CD4-positive, alpha-beta memory T cell (primary cell): ENCODE results near the gene SMIM22. TPM values are rescaled to one million over a fixed set of nuclear protein-coding genes. Genes with fewer than 3 reads are reported as not detected.
"Not testable (repeated sequence)": the region's sequence is repeated elsewhere in the genome, so short reads cannot be mapped to it uniquely, and the experiment has no call there.

ENCODE experiments used
- CTCF ChIA-PET: fragments of 350-600 bp; sonication (Branson Sonifier 250); formaldehyde crosslinking; loops from one replicate; lab custom pipeline; 2021; ENCODE audit warnings: inconsistent platforms; ENCODE audit not compliant: partially characterized antibody; lab: Charles Lee
- POLR2A ChIA-PET: fragments of 350-600 bp; sonication (Branson Sonifier 250); formaldehyde crosslinking; loops from one replicate; lab custom pipeline; 2021; ENCODE audit not compliant: partially characterized antibody; lab: Charles Lee
- DNase-seq, 5 donors: peaks; one replicate each; pipeline versions ENCODE4 v3.0.0 to v3.0.0-alpha.2; 2020 to 2022; ENCODE audit warnings: mixed read lengths in 1 of 5
- H3K27ac ChIP-seq: one replicate; pipeline ENCODE4 v1.7.0; 2013; ENCODE audit warnings: low read depth, low read length
- H3K27me3 ChIP-seq: 2 replicates; pipeline ENCODE4 v1.7.0; 2013; ENCODE audit warnings: mild to moderate bottlenecking, low read length, moderate library complexity; ENCODE audit not compliant: insufficient read depth
- H3K36me3 ChIP-seq: 2 replicates; pipeline ENCODE4 v1.7.0; 2013; ENCODE audit warnings: mild to moderate bottlenecking, low read length, moderate library complexity; ENCODE audit not compliant: insufficient read depth
- H3K4me1 ChIP-seq: 2 replicates; pipeline ENCODE4 v1.7.0; 2013; ENCODE audit warnings: mild to moderate bottlenecking, low read length, moderate library complexity; ENCODE audit not compliant: insufficient read depth
- H3K4me3 ChIP-seq, 2 donors: one replicate each; pipeline ENCODE4 v1.7.0; 2013; ENCODE audit warnings: low read length in 2 of 2, mild to moderate bottlenecking in 1 of 2
- H3K9me3 ChIP-seq, 2 donors: one replicate each; pipeline ENCODE4 v1.7.0; 2013; ENCODE audit warnings: low read length in 2 of 2, control low read depth in 1 of 2; ENCODE audit not compliant: control insufficient read depth in 1 of 2
- H3K27ac Mint-ChIP-seq, 7 donors: one replicate each; pipeline ENCODE4 v1.8.0; 2020 to 2021; ENCODE audit warnings: mixed read lengths in 7 of 7, mild to moderate bottlenecking in 6 of 7, inconsistent platforms in 3 of 7, moderate library complexity in 3 of 7
- H3K27me3 Mint-ChIP-seq, 2 donors: one replicate each; pipeline ENCODE4 v1.8.0; 2020 to 2021; ENCODE audit warnings: mixed read lengths in 2 of 2
- H3K36me3 Mint-ChIP-seq, 2 donors: one replicate each; pipeline ENCODE4 v1.8.0; 2020 to 2021; ENCODE audit warnings: mixed read lengths in 2 of 2, inconsistent platforms in 1 of 2, mild to moderate bottlenecking in 1 of 2
- H3K4me1 Mint-ChIP-seq, 4 donors: one replicate each; pipeline ENCODE4 v1.8.0; 2020 to 2021; ENCODE audit warnings: mixed read lengths in 4 of 4, mild to moderate bottlenecking in 1 of 4
- H3K4me3 Mint-ChIP-seq, 8 donors: one replicate each; pipeline ENCODE4 v1.8.0; 2020 to 2021; ENCODE audit warnings: mixed read lengths in 8 of 8, mild to moderate bottlenecking in 7 of 8, moderate library complexity in 6 of 8, inconsistent platforms in 3 of 8
- H3K9me3 Mint-ChIP-seq, 8 donors: one replicate each; pipeline ENCODE4 v1.8.0; 2020 to 2021; ENCODE audit warnings: mixed read lengths in 8 of 8, mild to moderate bottlenecking in 5 of 8, inconsistent platforms in 3 of 8, moderate library complexity in 1 of 8
- intact Hi-C: fragments of 100-400 bp; cut with micrococcal nuclease; formaldehyde crosslinking; loops from one replicate; pipeline ENCODE4 v1.15.1; 2023
- polyA plus RNA-seq, 2 donors: library from polyadenylated mRNA; unstranded; fragments of 300-500 nt; fragmentation: Illumina TruSeq; gene quantifications; one replicate each; pipeline ENCODE4 v1.2.3, GENCODE V29; 2021
- total RNA-seq, 2 experiments: library from RNA; stranded (reverse); gene quantifications; one replicate each; pipeline ENCODE4 v1.2.3, GENCODE V29; 2021

The SMIM22 gene
- total and polyA plus RNA-seq, 4 experiments from 2014 or later, result not detected

- DNase-seq, result no peak
- H3K4me1 ChIP-seq, result no peaks in the 10 kb centered on the region
- no peak overlapping the region for H3K27ac Mint-ChIP-seq
- no peaks in the 10 kb centered on the region for H3K9me3 Mint-ChIP-seq
- H3K36me3 ChIP-seq, result no peaks in the 10 kb centered on the region
- no peaks in the 10 kb centered on the region for H3K27me3 Mint-ChIP-seq
- H3K4me3 Mint-ChIP-seq, result no peak overlapping the region
- H3K4me3 ChIP-seq, result no peak overlapping the region
- H3K9me3 ChIP-seq, result no peaks in the 10 kb centered on the region
- intact Hi-C loops, result no loop called here
- H3K27me3 ChIP-seq, result no peaks in the 10 kb centered on the region
- CTCF ChIA-PET, result no interaction called here
- H3K4me1 Mint-ChIP-seq, result no peaks in the 10 kb centered on the region
- no peak overlapping the region for H3K27ac ChIP-seq
- POLR2A ChIA-PET, result no interaction called here
- no peaks in the 10 kb centered on the region for H3K36me3 Mint-ChIP-seq
Observed at GRCh38 chr16:4780235-4780634, 14.9 kb upstream of the SMIM22 start.

- H3K4me3 ChIP-seq, result no peak overlapping the region
- CTCF ChIA-PET, result no interaction called here
Observed at GRCh38 chr16:4783251-4783950, 11.8 kb upstream of the SMIM22 start.

DNA sequence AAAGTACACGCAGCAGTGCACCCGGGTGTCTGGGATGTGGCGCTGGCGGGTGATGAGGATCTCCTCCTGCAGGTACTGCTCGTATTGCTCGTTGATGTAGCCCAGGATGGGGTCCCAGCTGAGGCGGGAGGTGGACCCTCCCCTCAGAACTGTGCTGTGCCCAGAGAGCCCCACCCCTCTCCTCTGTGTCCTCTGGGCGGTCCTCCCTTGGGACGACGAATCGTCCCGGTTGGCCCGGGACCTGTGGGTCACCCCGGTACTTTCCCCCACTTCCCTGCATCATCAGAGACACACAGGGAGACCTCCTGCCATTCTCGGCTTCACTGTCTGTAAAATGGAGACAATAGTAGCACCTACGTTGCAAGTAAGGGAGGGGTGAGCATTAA is 11.2 kb upstream of the SMIM22 start:
- H3K27ac Mint-ChIP-seq, result no peak overlapping the region
- ChIA-PET POLR2A (no interaction called here), CTCF (no interaction called here)
- Histone ChIP-seq H3K36me3 (no peaks in the 10 kb centered on the region), H3K4me3 (no peak overlapping the region), H3K9me3 (no peaks in the 10 kb centered on the region), H3K27ac (no peak overlapping the region), H3K4me1 (no peaks in the 10 kb centered on the region), H3K27me3 (no peaks in the 10 kb centered on the region)
- H3K27me3 Mint-ChIP-seq, result no peaks in the 10 kb centered on the region
- H3K9me3 Mint-ChIP-seq, result no peaks in the 10 kb centered on the region
- no peaks in the 10 kb centered on the region for H3K36me3 Mint-ChIP-seq
- no peak overlapping the region for H3K4me3 Mint-ChIP-seq
- DNase-seq, result no peak
- H3K4me1 Mint-ChIP-seq, result no peaks in the 10 kb centered on the region
- intact Hi-C loops, result no loop called here

More at GRCh38 chr16:4783251-4783950, 11.8 kb upstream of the SMIM22 start:
- no peaks in the 10 kb centered on the region for H3K36me3 ChIP-seq
- H3K27ac ChIP-seq, result no peak overlapping the region
- no peaks in the 10 kb centered on the region for H3K27me3 Mint-ChIP-seq
- intact Hi-C loops, result no loop called here
- no peaks in the 10 kb centered on the region for H3K4me1 Mint-ChIP-seq
- H3K4me1 ChIP-seq, result no peaks in the 10 kb centered on the region
- H3K9me3 Mint-ChIP-seq, result no peaks in the 10 kb centered on the region
- no peak for DNase-seq
- H3K27ac Mint-ChIP-seq, result no peak overlapping the region
- H3K36me3 Mint-ChIP-seq, result no peaks in the 10 kb centered on the region
- no peaks in the 10 kb centered on the region for H3K9me3 ChIP-seq
- POLR2A ChIA-PET, result no interaction called here
- no peaks in the 10 kb centered on the region for H3K27me3 ChIP-seq
- H3K4me3 Mint-ChIP-seq, result no peak overlapping the region

DNA sequence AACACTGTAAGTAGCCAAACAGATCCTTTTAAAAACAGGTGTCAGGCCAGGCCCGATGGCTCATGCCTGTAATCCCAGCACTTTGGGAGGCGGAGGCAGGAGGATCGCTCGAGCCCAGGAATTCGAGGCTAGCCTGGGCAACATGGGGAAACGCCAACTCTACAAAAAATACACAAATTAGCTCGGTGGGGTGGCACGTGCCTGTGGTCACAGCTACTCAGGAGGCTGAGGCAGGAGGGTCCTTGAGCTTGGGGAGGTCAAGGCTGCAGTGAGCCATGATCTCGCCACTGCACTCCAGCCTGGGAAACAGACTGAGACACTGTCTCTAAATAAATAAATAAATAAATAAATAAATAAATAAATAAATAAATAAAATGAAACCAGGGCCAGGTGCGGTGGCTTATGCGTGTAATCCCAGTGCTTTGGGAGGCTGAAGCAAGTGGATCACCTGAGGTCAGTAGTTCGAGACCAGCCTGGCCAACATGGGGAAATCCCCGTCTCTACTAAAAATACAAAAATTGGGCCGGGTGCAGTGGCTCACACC is 10.7 kb upstream of the SMIM22 start:
- H3K27ac ChIP-seq, H3K27me3 ChIP-seq, H3K4me1 ChIP-seq, H3K4me1 Mint-ChIP-seq, H3K9me3 Mint-ChIP-seq, intact Hi-C loops, H3K27ac Mint-ChIP-seq, H3K4me3 ChIP-seq, H3K27me3 Mint-ChIP-seq, H3K36me3 Mint-ChIP-seq, POLR2A ChIA-PET, DNase-seq, H3K9me3 ChIP-seq, H3K36me3 ChIP-seq, H3K4me3 Mint-ChIP-seq, CTCF ChIA-PET: not testable (repeated sequence)

- intact Hi-C loops, result no loop called here
- Mint-ChIP-seq H3K9me3 (no peaks in the 10 kb centered on the region), H3K36me3 (no peaks in the 10 kb centered on the region), H3K27ac (no peak overlapping the region), H3K4me1 (no peaks in the 10 kb centered on the region), H3K27me3 (no peaks in the 10 kb centered on the region), H3K4me3 (no peak overlapping the region)
- no peaks in the 10 kb centered on the region for H3K4me1 ChIP-seq
- no peak overlapping the region for H3K27ac ChIP-seq
- no peaks in the 10 kb centered on the region for H3K27me3 ChIP-seq
- no peaks in the 10 kb centered on the region for H3K36me3 ChIP-seq
- no peak for DNase-seq
- H3K9me3 ChIP-seq, result no peaks in the 10 kb centered on the region
- CTCF ChIA-PET, result no interaction called here
- POLR2A ChIA-PET, result no interaction called here
- no peak overlapping the region for H3K4me3 ChIP-seq
Observed at GRCh38 chr16:4785758-4786433, 9.3 kb upstream of the SMIM22 start.

- Mint-ChIP-seq H3K4me3 (no peak overlapping the region), H3K4me1 (no peaks in the 10 kb centered on the region), H3K36me3 (no peaks in the 10 kb centered on the region), H3K9me3 (no peaks in the 10 kb centered on the region), H3K27ac (no peak overlapping the region), H3K27me3 (peaks cover 0 to 2% of the 10 kb centered on the region in 2 donors)
- Histone ChIP-seq H3K9me3 (no peaks in the 10 kb centered on the region), H3K27ac (no peak overlapping the region), H3K36me3 (no peaks in the 10 kb centered on the region), H3K4me3 (no peak overlapping the region), H3K27me3 (no peaks in the 10 kb centered on the region), H3K4me1 (no peaks in the 10 kb centered on the region)
- CTCF ChIA-PET, result no interaction called here
- intact Hi-C loops, result no loop called here
- POLR2A ChIA-PET, result no interaction called here
- DNase-seq, result no peak
Observed at GRCh38 chr16:4787068-4787467, 8.1 kb upstream of the SMIM22 start.

DNA sequence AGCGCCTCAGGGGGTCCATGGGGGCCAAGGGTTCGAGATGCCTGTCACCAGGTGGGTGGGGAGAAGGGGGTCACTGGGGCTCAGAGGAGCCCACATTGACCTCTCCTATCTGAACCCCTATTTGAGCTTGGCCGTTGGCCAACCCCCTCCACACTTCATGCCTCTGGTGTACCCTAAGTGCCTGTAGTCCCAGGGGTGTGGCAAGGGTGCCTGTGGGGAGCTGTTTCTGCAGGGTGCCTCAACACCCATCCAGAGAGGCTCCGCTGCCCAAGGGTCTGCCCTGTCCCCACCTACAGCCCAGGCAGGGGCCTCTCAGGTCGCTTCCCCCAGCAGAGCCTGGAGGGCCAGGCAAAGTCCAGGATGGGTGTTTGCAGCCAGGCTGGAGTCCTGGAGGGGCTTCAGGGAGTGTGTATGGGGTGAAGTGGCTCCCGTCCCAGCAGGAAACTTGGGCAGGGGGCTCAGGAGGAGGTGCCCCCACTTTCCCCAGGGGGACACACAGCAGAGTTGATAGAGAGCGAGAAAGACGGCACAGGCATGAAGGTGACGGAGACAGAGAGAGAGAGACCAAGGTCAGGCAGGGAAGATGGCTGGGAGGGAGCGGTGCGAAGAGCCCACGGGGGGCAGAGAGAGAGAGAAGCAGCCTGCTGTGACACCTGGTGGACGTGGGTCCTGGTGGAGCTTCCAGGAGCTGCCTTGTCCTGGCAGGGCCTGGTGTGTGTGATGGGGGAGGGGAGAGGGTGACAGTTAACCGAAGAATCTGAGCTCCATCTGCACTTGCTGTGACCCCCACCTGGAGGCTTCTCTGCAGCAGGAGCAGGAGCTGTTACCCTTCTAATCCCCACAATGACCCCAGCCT is 7.3 kb upstream of the SMIM22 start, which contains the start of gene SEPTIN12:
Gene SEPTIN12, minus strand, starts transcription at position 719 of the 856 bp plus-strand sequence. Its CDS starts 700 bp downstream, at position 19.
- CTCF ChIA-PET, result no interaction called here
- no peak for DNase-seq
- intact Hi-C loops, result no loop called here
- Mint-ChIP-seq H3K36me3 (no peaks in the 10 kb centered on the region), H3K9me3 (no peaks in the 10 kb centered on the region), H3K27ac (peak within 1 kb of the TSS in 4 of 7 donors; percentile 8 to 46 (median 36)), H3K27me3 (peaks cover 0 to 2% of the 10 kb centered on the region in 2 donors), H3K4me3 (no peak within 1 kb of the TSS), H3K4me1 (no peaks in the 10 kb centered on the region)
- Histone ChIP-seq H3K27ac (no peak within 1 kb of the TSS), H3K4me3 (no peak within 1 kb of the TSS), H3K36me3 (no peaks in the 10 kb centered on the region), H3K4me1 (no peaks in the 10 kb centered on the region), H3K27me3 (no peaks in the 10 kb centered on the region), H3K9me3 (no peaks in the 10 kb centered on the region)
- POLR2A ChIA-PET, result no interaction called here
